Epidermal melanocyte (primary cell): ENCODE measurements around the gene DLG5.

Experiments used
- DNase-seq: peaks from one replicate; pipeline ENCODE4 v3.0.0; 2011; ENCODE audit warnings: low spot score; ENCODE audit not compliant: insufficient read length

DLG5 gene

GRCh38 chr10:77844177-77844576, 82.4 kb downstream of the DLG5 start:
- no peak for DNase-seq

GRCh38 chr10:77843264-77843663, 83.3 kb downstream of the DLG5 start:
- DNase-seq: no peak

GRCh38 chr10:77842652-77843212, 83.8 kb downstream of the DLG5 start:
- DNase-seq: no peak

- no peak for DNase-seq
Observed at GRCh38 chr10:77841711-77842375, 84.7 kb downstream of the DLG5 start.

GRCh38 chr10:77840636-77841035, 85.9 kb downstream of the DLG5 start:
- no peak for DNase-seq

GRCh38 chr10:77837925-77838595, 88.5 kb downstream of the DLG5 start:
- no peak for DNase-seq

GRCh38 chr10:77837248-77837924, 89.2 kb downstream of the DLG5 start:
- no peak for DNase-seq

- no peak for DNase-seq
Observed at GRCh38 chr10:77836299-77836820, 90.2 kb downstream of the DLG5 start.

- no peak for DNase-seq
Observed at GRCh38 chr10:77835669-77836086, 90.9 kb downstream of the DLG5 start.

- DNase-seq: no peak
Observed at GRCh38 chr10:77834943-77835668, 91.4 kb downstream of the DLG5 start.

- no peak for DNase-seq
Observed at GRCh38 chr10:77834540-77834939, 92.0 kb downstream of the DLG5 start.

GRCh38 chr10:77833792-77834191, 92.8 kb downstream of the DLG5 start:
- no peak for DNase-seq

GRCh38 chr10:77833225-77833624, 93.3 kb downstream of the DLG5 start:
- no peak for DNase-seq

- DNase-seq: no peak
Observed at GRCh38 chr10:77832238-77832637, 94.3 kb downstream of the DLG5 start.

GRCh38 chr10:77829356-77829755, 97.2 kb downstream of the DLG5 start:
- no peak for DNase-seq

GRCh38 chr10:77828377-77828776, 98.2 kb downstream of the DLG5 start:
- DNase-seq: no peak

- no peak for DNase-seq
Observed at GRCh38 chr10:77827366-77827765, 99.2 kb downstream of the DLG5 start.

GRCh38 chr10:77825965-77826364, 100.6 kb downstream of the DLG5 start:
- DNase-seq: no peak

- no peak for DNase-seq
Observed at GRCh38 chr10:77824908-77825307, 101.6 kb downstream of the DLG5 start.

- no peak for DNase-seq
Observed at GRCh38 chr10:77823811-77824542, 102.6 kb downstream of the DLG5 start.

GRCh38 chr10:77821551-77821950, 105.0 kb downstream of the DLG5 start:
- no peak for DNase-seq
